NCI-H2227 (cell line): ENCODE results near the gene GPN1.
"Not testable (repeated sequence)": the region's sequence is repeated elsewhere in the genome, so short reads cannot be mapped to it uniquely, and the experiment has no call there.

Experiments
- DNase-seq: peaks from one replicate; lab custom pipeline; 2025; ENCODE audit not compliant: unreplicated experiment; lab: John Stamatoyannopoulos, UW

Gene GPN1

GRCh38 chr2:27667446-27667845 is 38.6 kb downstream of the GPN1 start:
- no peak for DNase-seq

GRCh38 chr2:27671235-27671634 is 42.4 kb downstream of the GPN1 start:
- no peak for DNase-seq

- no peak for DNase-seq
Observed at GRCh38 chr2:27672723-27673486, 44.1 kb downstream of the GPN1 start.

- no peak for DNase-seq
Observed at GRCh38 chr2:27680571-27680970, 51.7 kb downstream of the GPN1 start.

GRCh38 chr2:27681841-27682240 is 53.0 kb downstream of the GPN1 start:
- DNase-seq = no peak

- not testable (repeated sequence) for DNase-seq
Observed at GRCh38 chr2:27682334-27682771, 53.5 kb downstream of the GPN1 start.

GRCh38 chr2:27683390-27684071 is 54.7 kb downstream of the GPN1 start:
- peak; percentile 96 for DNase-seq

- not testable (repeated sequence) for DNase-seq
Observed at GRCh38 chr2:27685006-27685405, 56.2 kb downstream of the GPN1 start.

GRCh38 chr2:27685577-27685976 is 56.7 kb downstream of the GPN1 start:
- DNase-seq = no peak

- no peak for DNase-seq
Observed at GRCh38 chr2:27687232-27687631, 58.4 kb downstream of the GPN1 start.

GRCh38 chr2:27689424-27689823 is 60.6 kb downstream of the GPN1 start:
- no peak for DNase-seq

GRCh38 chr2:27690052-27690451 is 61.2 kb downstream of the GPN1 start:
- DNase-seq = no peak

GRCh38 chr2:27697660-27698059 is 68.8 kb downstream of the GPN1 start:
- no peak for DNase-seq
